ENCODE data around the gene CD40. TPM values are rescaled to one million over a fixed set of nuclear protein-coding genes. Genes with fewer than 3 reads are reported as not detected.

Gene CD40
- total RNA-seq, 1 experiment from 2014 or later: 14.1 TPM

DNA sequence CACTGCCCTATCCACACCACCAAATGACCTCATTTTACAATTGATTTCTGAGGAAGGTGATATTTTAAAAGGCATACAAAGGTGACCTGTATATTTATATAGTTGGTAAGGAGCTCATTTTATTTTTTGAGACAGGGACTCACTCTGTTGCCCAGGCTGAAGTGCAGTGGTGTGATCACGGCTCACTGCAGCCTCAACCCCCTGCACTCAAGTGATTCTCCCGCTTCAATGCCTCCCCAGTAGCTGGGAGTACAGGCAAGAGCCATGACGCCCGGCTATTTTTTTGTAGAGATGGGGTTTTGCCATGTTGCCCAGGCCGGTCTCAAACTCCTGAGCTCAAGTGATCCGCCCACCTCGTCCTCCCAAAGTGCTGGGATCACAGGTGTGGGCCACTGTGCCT lies 41.3 kb upstream of the CD40 start:
- Histone ChIP-seq H3K4me3 (ENCODE audit: low read depth in 2 of 2, low read length in 2 of 2) (no peak overlapping the region), H3K27me3 (ENCODE audit: control insufficient read depth, insufficient read depth, low read length) (no peaks in the 10 kb centered on the region), H3K4me1 (ENCODE audit: control insufficient read depth, insufficient read depth, low read length) (no peaks in the 10 kb centered on the region), H3K36me3 (ENCODE audit: control insufficient read depth, insufficient read depth, low read length) (no peaks in the 10 kb centered on the region; the same call in none of the 2 replicates), H3K9me3 (ENCODE audit: control insufficient read depth, insufficient read depth, low read depth, low read length) (no peaks in the 10 kb centered on the region), H3K27ac (ENCODE audit: low read length) (no peak overlapping the region)
- ATAC-seq: no peak
- no peak for TF ChIP-seq POLR2AphosphoS5 (IDR thresholded peaks at IDR 0.05; ENCODE audit: low read depth, low read length)
- TF ChIP-seq, protein P1, sequence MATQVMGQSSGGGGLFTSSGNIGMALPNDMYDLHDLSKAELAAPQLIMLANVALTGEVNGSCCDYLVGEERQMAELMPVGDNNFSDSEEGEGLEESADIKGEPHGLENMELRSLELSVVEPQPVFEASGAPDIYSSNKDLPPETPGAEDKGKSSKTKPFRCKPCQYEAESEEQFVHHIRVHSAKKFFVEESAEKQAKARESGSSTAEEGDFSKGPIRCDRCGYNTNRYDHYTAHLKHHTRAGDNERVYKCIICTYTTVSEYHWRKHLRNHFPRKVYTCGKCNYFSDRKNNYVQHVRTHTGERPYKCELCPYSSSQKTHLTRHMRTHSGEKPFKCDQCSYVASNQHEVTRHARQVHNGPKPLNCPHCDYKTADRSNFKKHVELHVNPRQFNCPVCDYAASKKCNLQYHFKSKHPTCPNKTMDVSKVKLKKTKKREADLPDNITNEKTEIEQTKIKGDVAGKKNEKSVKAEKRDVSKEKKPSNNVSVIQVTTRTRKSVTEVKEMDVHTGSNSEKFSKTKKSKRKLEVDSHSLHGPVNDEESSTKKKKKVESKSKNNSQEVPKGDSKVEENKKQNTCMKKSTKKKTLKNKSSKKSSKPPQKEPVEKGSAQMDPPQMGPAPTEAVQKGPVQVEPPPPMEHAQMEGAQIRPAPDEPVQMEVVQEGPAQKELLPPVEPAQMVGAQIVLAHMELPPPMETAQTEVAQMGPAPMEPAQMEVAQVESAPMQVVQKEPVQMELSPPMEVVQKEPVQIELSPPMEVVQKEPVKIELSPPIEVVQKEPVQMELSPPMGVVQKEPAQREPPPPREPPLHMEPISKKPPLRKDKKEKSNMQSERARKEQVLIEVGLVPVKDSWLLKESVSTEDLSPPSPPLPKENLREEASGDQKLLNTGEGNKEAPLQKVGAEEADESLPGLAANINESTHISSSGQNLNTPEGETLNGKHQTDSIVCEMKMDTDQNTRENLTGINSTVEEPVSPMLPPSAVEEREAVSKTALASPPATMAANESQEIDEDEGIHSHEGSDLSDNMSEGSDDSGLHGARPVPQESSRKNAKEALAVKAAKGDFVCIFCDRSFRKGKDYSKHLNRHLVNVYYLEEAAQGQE (IDR thresholded peaks at IDR 0.05; ENCODE audit: insufficient read depth in 1 of 2, low read depth in 2 of 2, low read length in 1 of 2): no peak
- TF ChIP-seq SIN3A (IDR thresholded peaks at IDR 0.05; ENCODE audit: borderline replicate concordance, insufficient read depth, low read depth, low read length): no peak
- no peak for TF ChIP-seq TCF7L2 (IDR thresholded peaks at IDR 0.05; ENCODE audit: low read depth, low read length)
- no peak for TF ChIP-seq CTCF (IDR thresholded peaks at IDR 0.05)
- ChIA-PET POLR2A (interaction anchor here (0.7 kb wide), 1 partner anchor 16 kb away, joined by 4 read pairs; no protein-coding TSS in a partner anchor), CTCF (no interaction called here)
- in situ Hi-C loops (cut with HindIII; ENCODE audit: low pct_unique_long_range_greater_than_20kb, low sequenced_read_pairs) (no loop called here), intact Hi-C loops (cut with micrococcal nuclease; ENCODE audit: unreplicated experiment) (no loop called here)
- no peak for DNase-seq (ENCODE audit: low read depth, low spot score)
- no TSS peak for BruUV-seq (replicated peaks)

GRCh38 chr20:46077642-46078305 lies 40.3 kb upstream of the CD40 start:
- Histone ChIP-seq H3K27ac (ENCODE audit: low read length) (no peak overlapping the region), H3K4me3 (ENCODE audit: low read depth in 2 of 2, low read length in 2 of 2) (no peak overlapping the region), H3K4me1 (ENCODE audit: control insufficient read depth, insufficient read depth, low read length) (no peaks in the 10 kb centered on the region), H3K9me3 (ENCODE audit: control insufficient read depth, insufficient read depth, low read depth, low read length) (no peaks in the 10 kb centered on the region), H3K36me3 (ENCODE audit: control insufficient read depth, insufficient read depth, low read length) (no peaks in the 10 kb centered on the region; the same call in none of the 2 replicates), H3K27me3 (ENCODE audit: control insufficient read depth, insufficient read depth, low read length) (no peaks in the 10 kb centered on the region)
- no peak for DNase-seq (ENCODE audit: low read depth, low spot score)
- no TSS peak for BruUV-seq (replicated peaks)
- intact Hi-C loops (cut with micrococcal nuclease; ENCODE audit: unreplicated experiment) (no loop called here), in situ Hi-C loops (cut with HindIII; ENCODE audit: low pct_unique_long_range_greater_than_20kb, low sequenced_read_pairs) (no loop called here)
- no peak for ATAC-seq
- POLR2A ChIA-PET: no interaction called here
- CTCF ChIA-PET: no interaction called here
- TF ChIP-seq, protein P1 (IDR thresholded peaks at IDR 0.05; ENCODE audit: insufficient read depth in 1 of 2, low read depth in 2 of 2, low read length in 1 of 2): no peak
- TF ChIP-seq TCF7L2 (IDR thresholded peaks at IDR 0.05; ENCODE audit: low read depth, low read length) (no peak), POLR2AphosphoS5 (IDR thresholded peaks at IDR 0.05; ENCODE audit: low read depth, low read length) (no peak)
